DOHH2 (cell line): ENCODE measurements around the gene KCNK3.

Source experiments
- EZH2phosphoT487 ChIP-seq: fragments of 200-600 bp; sonication (generic); IDR thresholded peaks from 2 replicates; pipeline ENCODE4 v1.6.1; 2017; ENCODE audit warnings: borderline replicate concordance, mild to moderate bottlenecking, antibody characterized with exemption, low read length, moderate library complexity, mixed read lengths
- TF ChIP-seq, protein P1 (sequence below): fragments of 200-600 bp; sonication (generic); IDR thresholded peaks from one replicate; pipeline ENCODE4 v1.5.1; 2014; ENCODE audit warnings: antibody characterized with exemption, mild to moderate bottlenecking, low read depth, low read length; ENCODE audit not compliant: poor library complexity, severe bottlenecking

DNA sequence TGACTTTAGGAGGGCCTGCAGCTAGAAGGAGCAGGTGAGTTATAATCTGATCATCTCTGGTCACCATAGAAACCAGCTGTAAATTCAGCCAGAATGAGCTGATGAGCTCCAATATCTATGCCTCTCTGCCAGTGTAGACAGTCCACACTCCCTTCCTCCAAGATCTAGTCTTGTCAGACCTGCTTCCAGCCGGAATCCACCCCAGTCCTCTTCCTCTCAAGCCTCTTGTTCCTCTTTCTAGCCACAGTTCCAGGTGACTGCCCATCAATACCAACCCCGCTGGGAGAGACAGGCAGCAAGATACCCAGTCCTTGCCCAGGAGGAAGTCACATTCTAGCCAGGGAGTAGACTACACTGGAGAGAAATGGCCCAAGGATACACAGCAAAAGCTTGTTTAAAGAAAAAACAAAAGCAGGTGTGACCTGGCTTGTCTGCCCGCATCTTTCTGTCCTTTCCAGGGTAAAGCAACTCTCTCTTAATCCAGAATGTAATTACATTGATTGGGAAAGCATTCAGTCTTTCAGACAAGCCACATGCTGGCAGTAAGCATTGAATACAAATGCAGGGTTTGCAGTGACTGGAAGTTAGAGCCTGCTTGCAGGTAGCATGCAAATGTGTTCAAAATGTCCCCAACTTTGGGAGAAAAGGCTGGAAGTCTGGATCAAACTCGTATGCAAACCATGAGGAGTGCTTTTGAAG is 62.6 kb downstream of the KCNK3 start:
- TF ChIP-seq, protein P1, sequence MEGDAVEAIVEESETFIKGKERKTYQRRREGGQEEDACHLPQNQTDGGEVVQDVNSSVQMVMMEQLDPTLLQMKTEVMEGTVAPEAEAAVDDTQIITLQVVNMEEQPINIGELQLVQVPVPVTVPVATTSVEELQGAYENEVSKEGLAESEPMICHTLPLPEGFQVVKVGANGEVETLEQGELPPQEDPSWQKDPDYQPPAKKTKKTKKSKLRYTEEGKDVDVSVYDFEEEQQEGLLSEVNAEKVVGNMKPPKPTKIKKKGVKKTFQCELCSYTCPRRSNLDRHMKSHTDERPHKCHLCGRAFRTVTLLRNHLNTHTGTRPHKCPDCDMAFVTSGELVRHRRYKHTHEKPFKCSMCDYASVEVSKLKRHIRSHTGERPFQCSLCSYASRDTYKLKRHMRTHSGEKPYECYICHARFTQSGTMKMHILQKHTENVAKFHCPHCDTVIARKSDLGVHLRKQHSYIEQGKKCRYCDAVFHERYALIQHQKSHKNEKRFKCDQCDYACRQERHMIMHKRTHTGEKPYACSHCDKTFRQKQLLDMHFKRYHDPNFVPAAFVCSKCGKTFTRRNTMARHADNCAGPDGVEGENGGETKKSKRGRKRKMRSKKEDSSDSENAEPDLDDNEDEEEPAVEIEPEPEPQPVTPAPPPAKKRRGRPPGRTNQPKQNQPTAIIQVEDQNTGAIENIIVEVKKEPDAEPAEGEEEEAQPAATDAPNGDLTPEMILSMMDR = no peak
- TF ChIP-seq EZH2phosphoT487 = no peak
